ENCODE measurements around the gene KRTAP4-8.
"Not testable (repeated sequence)": the region's sequence is repeated elsewhere in the genome, so short reads cannot be mapped to it uniquely, and the experiment has no call there.

Gene KRTAP4-8

DNA sequence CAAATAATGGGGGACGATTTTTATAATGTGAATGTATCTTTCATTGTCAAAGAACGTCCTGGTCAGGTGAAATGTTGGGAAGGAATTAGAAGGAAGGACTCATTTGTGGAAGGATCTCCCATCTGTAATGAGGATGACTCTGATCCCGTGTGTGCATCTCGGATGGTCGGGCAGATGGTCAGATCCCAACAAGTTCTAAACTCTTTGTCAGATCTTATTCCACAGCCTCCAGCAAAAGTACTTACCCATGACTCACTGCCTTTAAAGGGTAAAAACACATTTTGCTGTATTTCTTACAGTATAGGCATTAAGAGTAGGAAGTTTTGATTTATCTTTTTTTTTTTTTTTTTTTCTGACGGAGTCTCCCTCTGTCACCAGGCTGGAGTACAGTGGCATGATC is 539 bp upstream of the KRTAP4-8 start:
- ATAC-seq (ENCODE audit: insufficient read depth, low read depth) (no peak), DNase-seq (no peak)
- Histone ChIP-seq H3K4me3 (ENCODE audit: low read depth in 1 of 2, low read length in 2 of 2) (no peak overlapping the region), H4K20me1 (ENCODE audit: insufficient read depth, low read length) (no peaks in the 10 kb centered on the region), H3K4me1 (ENCODE audit: insufficient read depth, low read length) (no peaks in the 10 kb centered on the region), H3K79me2 (ENCODE audit: insufficient read depth, low read length) (no peaks in the 10 kb centered on the region), H3K27ac (ENCODE audit: low read length) (no peak overlapping the region), H2AFZ (ENCODE audit: low read depth, low read length) (no peak overlapping the region), H3K4me2 (ENCODE audit: insufficient read depth, low read length) (no peak overlapping the region), H3K27me3 (ENCODE audit: insufficient read depth, low read length, poor library complexity) (no peaks in the 10 kb centered on the region), H3K9me3 (ENCODE audit: insufficient read depth, low read length, severe bottlenecking) (no peaks in the 10 kb centered on the region), H3K9ac (ENCODE audit: low read depth, low read length) (no peak overlapping the region), H3K36me3 (ENCODE audit: insufficient read depth, low read length) (no peaks in the 10 kb centered on the region)
- TF ChIP-seq EZH2 (IDR thresholded peaks at IDR 0.05; ENCODE audit: borderline replicate concordance, low read depth, low read length, severe bottlenecking): no peak
- TF ChIP-seq, protein P1, sequence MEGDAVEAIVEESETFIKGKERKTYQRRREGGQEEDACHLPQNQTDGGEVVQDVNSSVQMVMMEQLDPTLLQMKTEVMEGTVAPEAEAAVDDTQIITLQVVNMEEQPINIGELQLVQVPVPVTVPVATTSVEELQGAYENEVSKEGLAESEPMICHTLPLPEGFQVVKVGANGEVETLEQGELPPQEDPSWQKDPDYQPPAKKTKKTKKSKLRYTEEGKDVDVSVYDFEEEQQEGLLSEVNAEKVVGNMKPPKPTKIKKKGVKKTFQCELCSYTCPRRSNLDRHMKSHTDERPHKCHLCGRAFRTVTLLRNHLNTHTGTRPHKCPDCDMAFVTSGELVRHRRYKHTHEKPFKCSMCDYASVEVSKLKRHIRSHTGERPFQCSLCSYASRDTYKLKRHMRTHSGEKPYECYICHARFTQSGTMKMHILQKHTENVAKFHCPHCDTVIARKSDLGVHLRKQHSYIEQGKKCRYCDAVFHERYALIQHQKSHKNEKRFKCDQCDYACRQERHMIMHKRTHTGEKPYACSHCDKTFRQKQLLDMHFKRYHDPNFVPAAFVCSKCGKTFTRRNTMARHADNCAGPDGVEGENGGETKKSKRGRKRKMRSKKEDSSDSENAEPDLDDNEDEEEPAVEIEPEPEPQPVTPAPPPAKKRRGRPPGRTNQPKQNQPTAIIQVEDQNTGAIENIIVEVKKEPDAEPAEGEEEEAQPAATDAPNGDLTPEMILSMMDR (IDR thresholded peaks at IDR 0.05; ENCODE audit: borderline replicate concordance, extremely low read depth, low read length, poor library complexity, severe bottlenecking): no peak

DNA sequence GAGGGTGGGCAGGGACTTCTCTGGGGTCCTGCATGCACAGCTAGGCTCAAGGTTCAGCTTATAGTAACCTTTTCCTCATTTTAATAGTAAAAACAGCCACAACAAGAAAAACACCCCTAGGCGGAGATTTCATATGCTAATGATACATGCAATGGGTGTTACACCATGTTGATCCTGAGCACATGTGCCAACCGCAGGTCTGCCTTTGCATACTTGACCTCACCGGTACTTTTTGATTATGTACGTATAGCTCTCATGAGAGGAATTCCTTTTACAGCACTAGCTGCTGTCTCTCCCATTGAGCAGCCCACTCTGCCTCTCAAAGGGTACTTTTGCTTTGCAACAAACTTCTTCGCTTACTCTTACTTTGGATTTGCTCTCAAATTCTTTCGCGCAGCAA is 1.9 kb downstream of the KRTAP4-8 start:
- Histone ChIP-seq H3K9ac (ENCODE audit: low read depth, low read length) (no peak overlapping the region), H3K27me3 (ENCODE audit: insufficient read depth, low read length, poor library complexity) (no peaks in the 10 kb centered on the region), H3K9me3 (ENCODE audit: insufficient read depth, low read length, severe bottlenecking) (no peaks in the 10 kb centered on the region), H4K20me1 (ENCODE audit: insufficient read depth, low read length) (no peaks in the 10 kb centered on the region), H3K4me1 (ENCODE audit: insufficient read depth, low read length) (no peaks in the 10 kb centered on the region), H3K36me3 (ENCODE audit: insufficient read depth, low read length) (no peaks in the 10 kb centered on the region), H3K79me2 (ENCODE audit: insufficient read depth, low read length) (no peaks in the 10 kb centered on the region), H3K27ac (ENCODE audit: low read length) (no peak overlapping the region), H3K4me3 (ENCODE audit: low read depth in 1 of 2, low read length in 2 of 2) (no peak overlapping the region), H2AFZ (ENCODE audit: low read depth, low read length) (no peak overlapping the region), H3K4me2 (ENCODE audit: insufficient read depth, low read length) (no peak overlapping the region)
- ATAC-seq (ENCODE audit: insufficient read depth, low read depth): no peak
- no peak for DNase-seq
- no peak for TF ChIP-seq EZH2 (IDR thresholded peaks at IDR 0.05; ENCODE audit: borderline replicate concordance, low read depth, low read length, severe bottlenecking)
- TF ChIP-seq, protein P1 (IDR thresholded peaks at IDR 0.05; ENCODE audit: borderline replicate concordance, extremely low read depth, low read length, poor library complexity, severe bottlenecking): no peak

DNA sequence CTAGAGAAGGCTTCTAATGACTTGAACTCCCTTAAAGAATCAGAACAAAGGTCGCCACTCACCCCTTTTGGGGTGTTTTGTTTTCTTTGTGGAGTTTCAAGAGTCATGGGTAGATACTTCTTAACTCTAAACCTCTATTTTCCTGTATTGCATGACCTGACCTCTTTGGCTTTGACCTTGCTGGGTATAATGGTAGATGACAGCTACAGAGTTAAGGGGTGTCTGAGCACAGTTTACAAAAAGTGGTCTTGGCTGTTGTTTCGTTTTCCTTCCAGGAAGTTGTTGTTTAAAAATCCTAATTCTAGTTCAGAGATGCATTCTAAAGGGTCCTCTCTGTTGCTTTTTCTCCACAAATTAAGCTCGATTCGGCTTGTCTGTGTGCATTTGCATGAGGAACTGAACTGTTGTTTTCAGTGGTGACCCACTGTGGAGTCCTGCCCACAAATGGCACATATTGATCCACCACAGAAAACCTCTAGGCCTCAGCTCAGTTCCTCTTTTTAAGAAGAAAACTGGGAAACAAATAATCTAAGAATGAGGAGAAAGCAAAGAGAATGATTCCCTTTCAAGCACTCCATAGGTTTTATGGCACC is 9.1 kb downstream of the KRTAP4-8 start:
- H4K20me1 ChIP-seq (ENCODE audit: insufficient read depth, low read length); H3K27ac ChIP-seq (ENCODE audit: low read length); H3K4me2 ChIP-seq (ENCODE audit: insufficient read depth, low read length); H3K9ac ChIP-seq (ENCODE audit: low read depth, low read length); H3K9me3 ChIP-seq (ENCODE audit: insufficient read depth, low read length, severe bottlenecking); H3K4me1 ChIP-seq (ENCODE audit: insufficient read depth, low read length); H3K36me3 ChIP-seq (ENCODE audit: insufficient read depth, low read length); H3K4me3 ChIP-seq (ENCODE audit: low read depth in 1 of 2, low read length in 2 of 2); H2AFZ ChIP-seq (ENCODE audit: low read depth, low read length); H3K27me3 ChIP-seq (ENCODE audit: insufficient read depth, low read length, poor library complexity); ATAC-seq (ENCODE audit: insufficient read depth, low read depth); DNase-seq; H3K79me2 ChIP-seq (ENCODE audit: insufficient read depth, low read length): not testable (repeated sequence)

DNA sequence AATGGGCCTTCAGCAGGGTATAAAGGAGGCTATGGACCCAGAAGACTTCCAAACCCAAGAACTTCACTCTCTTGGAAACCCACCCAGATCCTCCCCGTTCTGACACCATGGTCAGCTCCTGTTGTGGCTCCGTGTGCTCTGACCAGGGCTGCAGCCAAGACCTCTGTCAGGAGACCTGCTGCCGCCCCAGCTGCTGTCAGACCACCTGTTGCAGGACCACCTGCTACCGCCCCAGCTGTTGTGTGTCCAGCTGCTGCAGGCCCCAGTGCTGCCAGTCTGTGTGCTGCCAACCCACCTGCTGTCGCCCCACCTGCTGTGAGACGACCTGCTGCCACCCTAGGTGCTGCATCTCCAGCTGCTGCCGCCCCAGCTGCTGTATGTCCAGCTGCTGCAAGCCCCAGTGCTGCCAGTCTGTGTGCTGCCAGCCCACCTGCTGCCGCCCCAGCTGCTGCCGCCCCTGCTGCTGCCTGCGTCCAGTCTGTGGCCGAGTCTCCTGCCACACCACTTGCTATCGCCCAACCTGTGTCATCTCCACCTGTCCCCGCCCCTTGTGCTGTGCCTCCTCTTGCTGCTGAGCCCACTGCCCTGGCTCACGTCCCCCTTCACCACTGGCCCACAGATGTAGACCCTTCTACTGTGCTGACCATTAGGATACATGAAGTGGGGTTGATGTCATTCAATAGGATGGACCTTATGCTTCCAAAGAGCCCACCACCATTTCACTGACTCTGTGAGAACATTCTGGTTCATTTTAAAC is 13.7 kb downstream of the KRTAP4-8 start, which contains the start of gene KRTAP4-7:
TSS of gene KRTAP4-7 (plus strand) at position 51 of the 757 bp plus-strand sequence. CDS start at position 108, 57 bp downstream.
- not testable (repeated sequence) for H3K4me1 ChIP-seq (ENCODE audit: insufficient read depth, low read length); H3K9ac ChIP-seq (ENCODE audit: low read depth, low read length); ATAC-seq (ENCODE audit: insufficient read depth, low read depth); H3K79me2 ChIP-seq (ENCODE audit: insufficient read depth, low read length); H2AFZ ChIP-seq (ENCODE audit: low read depth, low read length); H3K27me3 ChIP-seq (ENCODE audit: insufficient read depth, low read length, poor library complexity); H4K20me1 ChIP-seq (ENCODE audit: insufficient read depth, low read length); DNase-seq; H3K9me3 ChIP-seq (ENCODE audit: insufficient read depth, low read length, severe bottlenecking); H3K36me3 ChIP-seq (ENCODE audit: insufficient read depth, low read length); H3K4me2 ChIP-seq (ENCODE audit: insufficient read depth, low read length); H3K4me3 ChIP-seq (ENCODE audit: low read depth in 1 of 2, low read length in 2 of 2); H3K27ac ChIP-seq (ENCODE audit: low read length)

DNA sequence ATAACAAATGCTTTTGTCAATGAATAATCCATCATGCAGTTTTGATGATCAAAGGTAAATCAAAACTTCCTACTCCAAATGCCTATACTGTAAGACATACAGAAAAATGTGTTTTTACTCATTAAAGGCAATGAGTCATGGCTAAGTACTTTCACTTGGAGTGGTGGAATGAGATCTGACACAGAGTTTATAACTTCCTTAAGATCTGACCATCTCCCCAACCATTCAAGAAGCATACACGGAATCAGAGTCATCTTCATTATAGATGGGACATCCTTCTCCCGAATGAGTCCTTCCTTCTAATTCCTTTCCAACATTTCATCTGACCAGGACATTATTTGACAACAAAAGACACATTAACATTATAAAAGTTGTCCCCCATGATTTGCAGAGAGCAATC is 14.5 kb downstream of the KRTAP4-8 start:
- not testable (repeated sequence) for H3K9me3 ChIP-seq (ENCODE audit: insufficient read depth, low read length, severe bottlenecking); H3K4me2 ChIP-seq (ENCODE audit: insufficient read depth, low read length); ATAC-seq (ENCODE audit: insufficient read depth, low read depth); DNase-seq; H3K4me3 ChIP-seq (ENCODE audit: low read depth in 1 of 2, low read length in 2 of 2); H3K9ac ChIP-seq (ENCODE audit: low read depth, low read length); H3K36me3 ChIP-seq (ENCODE audit: insufficient read depth, low read length); H4K20me1 ChIP-seq (ENCODE audit: insufficient read depth, low read length); H2AFZ ChIP-seq (ENCODE audit: low read depth, low read length); H3K79me2 ChIP-seq (ENCODE audit: insufficient read depth, low read length); H3K27ac ChIP-seq (ENCODE audit: low read length); H3K4me1 ChIP-seq (ENCODE audit: insufficient read depth, low read length); H3K27me3 ChIP-seq (ENCODE audit: insufficient read depth, low read length, poor library complexity)
